IMR-90 (cell line): ENCODE results near the gene GPR142. TPM values are rescaled to one million over a fixed set of nuclear protein-coding genes. Genes with fewer than 3 reads are reported as not detected.

Experiments used
- ATAC-seq: fragments of 200-7000 bp; cut with Tn5 transposase; 2 replicates; pipeline ENCODE4 v1.9.1; 2020; ENCODE audit warnings: low read depth, mild to moderate bottlenecking, moderate library complexity
- BruUV-seq: library from RNA; stranded (reverse); fragments of 400-500 nt; replicated peaks from 2 replicates; lab custom pipeline; 2021; lab: Mats Ljungman, UMichigan
- CTCF ChIA-PET: fragments of 300-600 bp; formaldehyde crosslinking; extraction: SDS; loops from one replicate; lab custom pipeline; 2021; ENCODE audit warnings: antibody characterized with exemption; lab: Yijun Ruan, JAX
- POLR2A ChIA-PET: fragments of 300-600 bp; sonication (Branson Sonifier 250); formaldehyde crosslinking; loops from one replicate; lab custom pipeline; 2022; ENCODE audit warnings: antibody characterized with exemption; ENCODE audit not compliant: unreplicated experiment; lab: Charles Lee
- DNase-seq: peaks from one replicate; pipeline ENCODE4 v3.0.0; 2013
- H2AFZ ChIP-seq: replicated peaks from 2 replicates; pipeline ENCODE3; 2013; ENCODE audit warnings: low read length, mild to moderate bottlenecking; ENCODE audit not compliant: poor library complexity
- H2AK5ac ChIP-seq: 2 replicates; pipeline ENCODE4 v1.6.1; 2013; ENCODE audit warnings: low read depth, low read length, inconsistent platforms
- H2AK9ac ChIP-seq: replicated peaks from 2 replicates; pipeline ENCODE3; 2013; ENCODE audit warnings: mild to moderate bottlenecking, low read depth, low read length, moderate library complexity; ENCODE audit not compliant: poor library complexity
- H2BK120ac ChIP-seq: 2 replicates; pipeline ENCODE4 v1.6.1; 2013; ENCODE audit warnings: low read depth, low read length, inconsistent platforms
- H2BK15ac ChIP-seq: 3 replicates; pipeline ENCODE4 v1.6.1; 2013; ENCODE audit warnings: low read depth, low read length, inconsistent platforms
- H2BK20ac ChIP-seq: 2 replicates; pipeline ENCODE4 v1.6.1; 2013; ENCODE audit warnings: low read depth, mild to moderate bottlenecking, inconsistent platforms, low read length, moderate library complexity
- H2BK5ac ChIP-seq: 2 replicates; pipeline ENCODE4 v1.6.1; 2013; ENCODE audit warnings: mild to moderate bottlenecking, low read depth, low read length, inconsistent platforms; ENCODE audit not compliant: poor library complexity, severe bottlenecking
- H3K14ac ChIP-seq: replicated peaks from 2 replicates; pipeline ENCODE4 v1.6.1; 2013; ENCODE audit warnings: low read depth, low read length, inconsistent platforms
- H3K18ac ChIP-seq: 2 replicates; pipeline ENCODE4 v1.6.1; 2013; ENCODE audit warnings: low read depth, low read length, control low read depth
- H3K23ac ChIP-seq: 2 replicates; pipeline ENCODE4 v1.6.1; 2013; ENCODE audit warnings: low read depth, low read length, inconsistent platforms
- H3K27ac ChIP-seq: 2 replicates; pipeline ENCODE4 v1.5.1; 2013; ENCODE audit warnings: mild to moderate bottlenecking, control low read depth, low read length; ENCODE audit not compliant: insufficient read depth
- H3K27me3 ChIP-seq: 2 replicates; pipeline ENCODE4 v1.6.1; 2013; ENCODE audit warnings: low read length; ENCODE audit not compliant: control insufficient read depth, insufficient read depth
- H3K36me3 ChIP-seq: 2 replicates; pipeline ENCODE4 v1.6.1; 2013; ENCODE audit warnings: low read length, mixed read lengths; ENCODE audit not compliant: control insufficient read depth, insufficient read depth
- H3K4ac ChIP-seq: 2 replicates; pipeline ENCODE4 v1.6.1; 2013; ENCODE audit warnings: low read depth, low read length, inconsistent platforms
- H3K4me1 ChIP-seq: 2 replicates; pipeline ENCODE4 v1.6.1; 2013; ENCODE audit warnings: low read length, mixed read lengths; ENCODE audit not compliant: control insufficient read depth, insufficient read depth
- H3K4me2 ChIP-seq: 2 replicates; pipeline ENCODE4 v1.6.1; 2013; ENCODE audit warnings: low read depth, mild to moderate bottlenecking, control low read depth, low read length, moderate library complexity
- H3K4me3 ChIP-seq: 2 replicates; pipeline ENCODE4 v1.5.1; 2013; ENCODE audit warnings: low read depth, mild to moderate bottlenecking, control low read depth, low read length, moderate library complexity; ENCODE audit not compliant: insufficient read depth
- H3K56ac ChIP-seq: 2 replicates; pipeline ENCODE4 v1.6.1; 2013; ENCODE audit warnings: low read length, inconsistent platforms; ENCODE audit not compliant: insufficient read depth; ENCODE audit errors: extremely low read depth
- H3K79me1 ChIP-seq, 2 experiments: 2 replicates each; pipeline ENCODE4 v1.6.1; 2013; ENCODE audit warnings: low read length in 2 of 2, inconsistent platforms in 1 of 2, low read depth in 1 of 2
- H3K9ac ChIP-seq: 2 replicates; pipeline ENCODE4 v1.6.1; 2013; ENCODE audit warnings: low read depth, low read length, control low read depth
- H3K9me1 ChIP-seq: 2 replicates; pipeline ENCODE4 v1.6.1; 2013; ENCODE audit warnings: low read length, inconsistent platforms; ENCODE audit not compliant: insufficient read depth
- H3K9me3 ChIP-seq: 2 replicates; pipeline ENCODE4 v1.6.1; 2013; ENCODE audit warnings: low read length; ENCODE audit not compliant: control insufficient read depth, insufficient read depth
- H4K20me1 ChIP-seq: 2 replicates; pipeline ENCODE4 v1.6.1; 2013; ENCODE audit warnings: low read length, inconsistent platforms; ENCODE audit not compliant: insufficient read depth
- H4K5ac ChIP-seq: 2 replicates; pipeline ENCODE4 v1.6.1; 2013; ENCODE audit warnings: mild to moderate bottlenecking, low read depth, low read length, control low read depth
- H4K8ac ChIP-seq, 2 experiments: 2 replicates each; pipeline ENCODE4 v1.6.1; 2013; ENCODE audit warnings: low read depth in 2 of 2, low read length in 2 of 2, control low read depth in 1 of 2, inconsistent platforms in 1 of 2
- H4K91ac ChIP-seq: 2 replicates; pipeline ENCODE4 v1.6.1; 2013; ENCODE audit warnings: low read depth, low read length, inconsistent platforms; ENCODE audit not compliant: insufficient read depth
- BHLHE40 ChIP-seq: fragments of 150-350 bp; IDR thresholded peaks from 2 replicates; pipeline ENCODE4 v1.6.1; 2016; ENCODE audit warnings: mild to moderate bottlenecking, low read depth, low read length
- CEBPB ChIP-seq: IDR thresholded peaks from 2 replicates; pipeline ENCODE4 v1.6.1; 2012; ENCODE audit warnings: low read depth, low read length, improper control_type of control experiment
- CHD1 ChIP-seq: IDR thresholded peaks from 2 replicates; pipeline ENCODE4 v1.6.1; 2012; ENCODE audit warnings: low read depth, low read length, improper control_type of control experiment
- CTCF ChIP-seq: conservative IDR thresholded peaks from 2 replicates; pipeline ENCODE4 v1.5.1; 2012; ENCODE audit warnings: mild to moderate bottlenecking, low read depth, low read length, improper control_type of control experiment
- ELK1 ChIP-seq: fragments of 150-350 bp; IDR thresholded peaks from 2 replicates; pipeline ENCODE4 v1.6.1; 2016; ENCODE audit warnings: low read depth, mild to moderate bottlenecking, low read length, moderate library complexity, borderline replicate concordance
- FOS ChIP-seq: fragments of 150-350 bp; IDR thresholded peaks from 2 replicates; pipeline ENCODE4 v1.6.1; 2016; ENCODE audit warnings: low read depth, low read length
- MAFK ChIP-seq: IDR thresholded peaks from 2 replicates; pipeline ENCODE4 v1.6.1; 2012; ENCODE audit warnings: low read depth, low read length, improper control_type of control experiment
- MAZ ChIP-seq: IDR thresholded peaks from 2 replicates; pipeline ENCODE4 v1.6.1; 2012; ENCODE audit warnings: low read depth, mild to moderate bottlenecking, low read length, improper control_type of control experiment, moderate library complexity, borderline replicate concordance
- MXI1 ChIP-seq: IDR thresholded peaks from 2 replicates; pipeline ENCODE4 v1.6.1; 2012; ENCODE audit warnings: low read depth, mild to moderate bottlenecking, low read length, moderate library complexity, borderline replicate concordance
- NFE2L2 ChIP-seq: fragments of 150-350 bp; IDR thresholded peaks from 2 replicates; pipeline ENCODE4 v1.6.1; 2016; ENCODE audit warnings: low read depth, mild to moderate bottlenecking, low read length
- POLR2A ChIP-seq: IDR thresholded peaks from 2 replicates; pipeline ENCODE4 v1.6.1; 2012; ENCODE audit warnings: mild to moderate bottlenecking, low read depth, low read length
- RAD21 ChIP-seq: IDR thresholded peaks from 2 replicates; pipeline ENCODE4 v1.6.1; 2012; ENCODE audit warnings: low read length, improper control_type of control experiment
- RCOR1 ChIP-seq: IDR thresholded peaks from 2 replicates; pipeline ENCODE4 v1.6.1; 2012; ENCODE audit warnings: mild to moderate bottlenecking, low read length, improper control_type of control experiment; ENCODE audit not compliant: insufficient replicate concordance
- RFX5 ChIP-seq: IDR thresholded peaks from 2 replicates; pipeline ENCODE4 v1.8.0; 2012; ENCODE audit warnings: low read depth, mild to moderate bottlenecking, low read length, moderate library complexity
- SMC3 ChIP-seq: fragments of 150-350 bp; IDR thresholded peaks from 2 replicates; pipeline ENCODE4 v1.6.1; 2016; ENCODE audit warnings: low read depth, mild to moderate bottlenecking, antibody characterized with exemption, low read length, moderate library complexity
- WGBS, 2 experiments: methylation state at CpG; one replicate each; pipeline versions ENCODE4 v1.1.5 to v1.1.7; 2013; ENCODE audit warnings: missing lambda C conversion rate in 2 of 2; ENCODE audit not compliant: insufficient read length in 1 of 2; ENCODE audit errors: extremely low coverage in 2 of 2; 5-methylcytosine and 5-hydroxymethylcytosine counted together
- dilution Hi-C: fragments of 300-500 bp; cut with HindIII; formaldehyde crosslinking; loops from one replicate; pipeline ENCODE4 v1.14.3; 2018; ENCODE audit warnings: low sequenced_read_pairs; ENCODE audit not compliant: unreplicated experiment
- in situ Hi-C: fragments of 300-500 bp; cut with MboI; formaldehyde crosslinking; loops from 3 replicates; pipeline ENCODE4 v1.14.3; 2019; ENCODE audit warnings: low sequenced_read_pairs, inconsistent platforms, mixed read lengths
- intact Hi-C: fragments of 100-400 bp; cut with micrococcal nuclease; formaldehyde crosslinking; loops from 2 replicates; pipeline ENCODE4 v1.10.0; 2022
- polyA plus RNA-seq, 3 experiments: library from polyadenylated mRNA; depleted of rRNA; stranded (reverse); fragments of >200 nt; gene quantifications; 2 replicates each; pipeline ENCODE4 v1.2.3, GENCODE V29; 2012; ENCODE audit warnings: low replicate concordance in 1 of 3
- total RNA-seq: library from RNA; depleted of rRNA; stranded (reverse); fragments of >200 nt; gene quantifications from 2 replicates; pipeline ENCODE4 v1.2.3, GENCODE V29; 2012
- TF ChIP-seq, protein P1 (sequence below): fragments of 150-350 bp; IDR thresholded peaks from 2 replicates; pipeline ENCODE4 v1.6.1; 2017; ENCODE audit warnings: mild to moderate bottlenecking, antibody characterized with exemption, low read length, low read depth

GPR142 gene
- total and polyA plus RNA-seq, 2 of the 4 experiments (the other 2 are of a cell fraction), result not detected

GRCh38 chr17:74351552-74352210 lies 15.6 kb upstream of the GPR142 start:
- no peak for DNase-seq
- CTCF ChIA-PET, result interaction anchor here (0.6 kb wide), 1 partner anchor 120 kb away, joined by 5 read pairs; no protein-coding TSS in a partner anchor
- intact Hi-C loops, result no loop called here

More at GRCh38 chr17:74351552-74352210, 15.6 kb upstream of the GPR142 start:
- Histone ChIP-seq H2AK9ac (no peak overlapping the region), H2BK120ac (no peak overlapping the region), H3K4me1 (no peaks in the 10 kb centered on the region), H4K91ac (no peak overlapping the region), H3K36me3 (no peaks in the 10 kb centered on the region), H2BK20ac (no peak overlapping the region), H2AFZ (peak overlapping the region; percentile 32), H3K27ac (no peak overlapping the region), H3K9me1 (no peaks in the 10 kb centered on the region), H4K8ac (no peak overlapping the region), H4K5ac (no peak overlapping the region), H3K18ac (no peak overlapping the region), H3K27me3 (peaks cover 9% of the 10 kb centered on the region; the same call in 1 of the 2 replicates), H3K4me2 (no peak overlapping the region), H3K9me3 (no peaks in the 10 kb centered on the region), H2AK5ac (no peak overlapping the region), H3K4ac (no peak overlapping the region), H2BK5ac (no peak overlapping the region), H3K56ac (no peak overlapping the region), H2BK15ac (no peak overlapping the region), H3K23ac (no peak overlapping the region), H3K14ac (no peak overlapping the region), H3K9ac (no peak overlapping the region), H3K4me3 (no peak overlapping the region), H4K20me1 (no peaks in the 10 kb centered on the region), H3K79me1 (no peaks in the 10 kb centered on the region)
- dilution Hi-C loops (no loop called here), in situ Hi-C loops (no loop called here)
- TF ChIP-seq ELK1 (no peak), RAD21 (no peak), MAZ (no peak), NFE2L2 (no peak), MAFK (no peak), RCOR1 (no peak), POLR2A (no peak), RFX5 (no peak), MXI1 (no peak), CHD1 (no peak), CEBPB (no peak), FOS (no peak), BHLHE40 (no peak), CTCF (no peak), SMC3 (no peak)
- TF ChIP-seq, protein P1, sequence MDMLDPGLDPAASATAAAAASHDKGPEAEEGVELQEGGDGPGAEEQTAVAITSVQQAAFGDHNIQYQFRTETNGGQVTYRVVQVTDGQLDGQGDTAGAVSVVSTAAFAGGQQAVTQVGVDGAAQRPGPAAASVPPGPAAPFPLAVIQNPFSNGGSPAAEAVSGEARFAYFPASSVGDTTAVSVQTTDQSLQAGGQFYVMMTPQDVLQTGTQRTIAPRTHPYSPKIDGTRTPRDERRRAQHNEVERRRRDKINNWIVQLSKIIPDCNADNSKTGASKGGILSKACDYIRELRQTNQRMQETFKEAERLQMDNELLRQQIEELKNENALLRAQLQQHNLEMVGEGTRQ, result no peak
- POLR2A ChIA-PET, result no interaction called here
- no peak for ATAC-seq
- whole genome bisulfite sequencing, 2 experiments, result 6% methylated on average over 35 of the region's 55 CpGs; no CpG with 5 or more reads in 1 of the 2 experiments
- no TSS peak for BruUV-seq
